HG03095 (cell line): ENCODE measurements around the gene FAM20A.

Experiments used
- ATAC-seq: cut with Tn5 transposase; IDR thresholded peaks from one replicate; pipeline ENCODE4 v1.9.1; 2021; ENCODE audit warnings: moderate library complexity; ENCODE audit not compliant: unreplicated experiment

FAM20A gene

GRCh38 chr17:68600931-68601564, at the start of gene FAM20A:
FAM20A (minus strand) TSS chr17:68601367; CDS start chr17:68600666, 701 bp downstream.
- ATAC-seq = no peak

- ATAC-seq = no peak
Measured at GRCh38 chr17:68649324-68649723, 48.2 kb upstream of the FAM20A start.

DNA sequence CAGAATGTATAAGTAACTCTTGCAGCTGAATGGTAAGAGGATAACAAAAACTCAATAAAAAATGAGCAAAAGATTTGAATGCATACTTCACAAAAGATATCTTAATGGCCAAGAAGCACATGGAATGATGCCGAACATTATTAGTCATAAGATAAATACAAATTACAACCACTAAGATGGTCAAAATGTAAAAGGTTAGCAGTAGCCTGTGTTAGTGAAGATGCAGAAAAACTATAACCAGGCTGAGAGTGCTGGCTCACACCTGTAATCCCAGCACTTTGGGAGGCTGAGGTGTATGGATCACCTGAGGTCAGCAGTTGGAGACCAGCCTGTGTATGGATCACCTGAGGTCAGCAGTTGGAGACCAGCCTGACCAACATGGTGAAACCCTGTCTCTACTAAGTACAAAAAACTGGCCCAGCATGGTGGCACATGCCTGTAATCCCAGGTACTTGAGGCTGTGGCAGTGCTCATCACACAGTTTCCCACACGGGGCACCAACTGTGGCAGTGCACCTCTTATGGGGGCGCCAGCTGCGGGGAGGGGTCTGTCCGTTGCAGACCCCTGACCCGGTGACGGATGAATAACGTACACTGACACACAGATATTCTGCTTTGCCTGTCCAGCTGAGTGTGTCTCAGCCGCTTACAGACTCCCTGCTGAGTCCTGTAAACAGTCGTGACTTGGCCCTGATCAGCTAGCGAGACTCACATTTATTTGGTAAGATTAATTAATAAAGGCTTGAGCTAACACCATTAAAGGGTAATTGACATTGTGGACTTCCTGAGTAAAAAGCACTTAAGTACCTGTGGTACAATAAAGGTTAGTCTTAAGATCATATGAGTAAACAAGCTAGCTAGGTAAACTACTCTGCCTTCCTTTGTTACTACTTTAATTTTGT, 45.7 kb upstream of the FAM20A start:
- ATAC-seq = no peak

- ATAC-seq = no peak
Measured at GRCh38 chr17:68642118-68642412, 40.9 kb upstream of the FAM20A start.

DNA sequence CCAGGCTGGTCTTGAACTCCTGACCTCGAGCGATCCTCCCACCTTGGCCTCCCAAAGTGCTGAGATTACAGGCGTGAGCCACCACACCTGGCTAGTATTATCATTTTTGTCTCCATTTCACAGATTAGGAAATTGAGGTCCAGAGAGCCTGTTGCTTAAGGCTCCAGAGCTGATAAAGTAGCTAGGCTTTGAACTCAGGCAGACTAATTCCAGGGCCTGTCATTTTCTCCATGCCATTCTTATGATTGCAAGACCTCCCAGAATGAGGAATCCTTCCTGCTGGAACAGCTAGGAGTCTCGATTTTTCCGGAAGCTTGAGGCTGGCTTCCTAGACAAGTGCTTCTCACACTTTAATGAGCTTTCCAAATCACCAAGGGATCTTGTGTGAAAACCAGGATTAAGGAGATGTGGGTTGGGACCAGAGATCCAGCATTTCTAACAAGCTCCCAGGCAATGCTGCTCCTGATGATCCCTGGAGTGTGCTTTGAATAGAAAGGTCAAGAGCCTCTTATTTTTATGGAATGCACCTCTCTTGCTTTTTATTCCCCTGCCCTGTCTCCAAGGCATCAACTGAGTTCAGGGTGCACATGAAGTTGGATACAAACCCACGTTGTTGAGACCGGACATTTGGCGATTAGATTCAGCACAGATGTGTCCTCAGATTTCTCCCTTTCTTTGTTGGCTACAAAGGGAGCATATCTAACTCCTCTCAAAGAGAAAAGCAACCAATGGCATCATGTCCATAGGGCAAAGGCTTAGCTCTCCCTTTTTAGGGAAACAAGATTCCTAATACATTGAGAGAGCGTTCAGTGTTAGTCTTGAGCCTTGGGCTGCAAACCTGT, 40.3 kb upstream of the FAM20A start:
- ATAC-seq = no peak

DNA sequence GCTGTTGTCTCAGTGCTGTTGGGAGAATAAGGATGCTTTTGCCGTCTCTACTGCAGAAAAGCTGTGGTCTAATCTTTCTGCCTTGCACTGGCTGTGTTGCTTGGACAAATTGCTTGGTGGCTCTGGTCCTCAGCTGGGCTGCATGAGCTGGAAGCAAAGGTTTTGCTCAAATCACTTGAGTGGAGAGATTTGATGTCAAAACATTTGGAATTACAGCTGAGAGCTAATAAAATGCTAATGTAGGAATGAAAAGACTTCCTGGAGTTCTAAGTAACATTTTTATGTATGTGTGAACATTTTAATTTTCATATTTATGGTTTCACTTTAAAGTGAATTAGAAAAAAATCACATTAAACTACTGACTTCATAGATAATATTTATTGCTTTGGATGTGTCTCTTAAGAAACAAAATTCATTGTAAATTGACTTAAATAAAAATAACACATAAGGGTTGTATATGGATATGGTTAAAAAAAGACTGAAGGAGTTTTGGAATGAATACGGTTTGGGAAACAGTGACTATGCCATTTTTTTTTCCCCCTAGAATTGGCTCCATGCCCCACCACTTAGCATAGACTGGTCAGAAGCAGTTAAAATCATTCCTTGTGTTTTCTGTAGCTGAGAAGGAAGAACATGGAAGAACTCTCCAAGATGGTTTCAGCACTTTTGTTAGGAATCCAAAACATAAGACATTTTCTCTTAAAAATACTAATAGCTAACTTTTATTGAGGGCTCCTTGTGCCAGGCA, 39.2 kb upstream of the FAM20A start:
- no peak for ATAC-seq

GRCh38 chr17:68634345-68634876, 33.2 kb upstream of the FAM20A start:
- ATAC-seq = no peak

DNA sequence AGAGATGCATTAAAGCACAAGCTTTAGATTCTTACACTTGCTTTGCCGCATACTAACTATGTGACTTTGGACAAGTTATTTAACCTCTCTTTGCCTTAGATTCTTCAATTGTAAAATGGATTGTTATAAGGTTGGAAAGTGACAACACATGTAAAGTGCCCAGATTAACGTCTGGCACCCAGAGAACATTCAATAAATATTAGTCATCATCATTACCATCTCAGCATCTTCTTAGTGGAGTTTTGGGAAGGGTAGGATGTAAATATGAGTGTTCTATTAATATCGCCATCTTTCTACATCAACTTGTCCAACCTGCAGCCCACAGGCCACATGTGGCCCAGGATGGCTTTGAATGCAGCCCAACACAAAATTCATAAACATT, 27.4 kb upstream of the FAM20A start:
- ATAC-seq = no peak

GRCh38 chr17:68627956-68628575, 26.9 kb upstream of the FAM20A start:
- ATAC-seq = no peak

- no peak for ATAC-seq
Measured at GRCh38 chr17:68624381-68624780, 23.2 kb upstream of the FAM20A start.

DNA sequence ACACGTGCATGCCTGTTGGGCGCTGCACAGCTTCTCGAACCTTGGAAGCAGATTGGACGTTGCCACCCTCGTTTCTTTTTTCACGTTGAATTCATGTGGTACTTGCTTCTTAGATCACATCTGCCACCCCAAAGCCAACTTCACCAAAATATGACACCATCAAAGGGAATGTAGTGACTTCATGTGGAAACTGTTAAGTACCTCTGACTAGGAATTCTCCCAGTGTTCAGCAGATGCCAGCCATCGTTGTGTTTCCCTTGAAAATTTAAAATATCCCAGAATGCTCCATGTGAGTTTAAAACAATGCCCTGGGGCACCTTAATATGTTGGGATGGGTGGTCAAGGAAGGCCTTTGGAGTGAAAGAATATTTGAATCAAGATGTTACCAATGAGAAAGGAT, 22.6 kb upstream of the FAM20A start:
- ATAC-seq = no peak

- no peak for ATAC-seq
Measured at GRCh38 chr17:68622423-68622822, 21.3 kb upstream of the FAM20A start.

DNA sequence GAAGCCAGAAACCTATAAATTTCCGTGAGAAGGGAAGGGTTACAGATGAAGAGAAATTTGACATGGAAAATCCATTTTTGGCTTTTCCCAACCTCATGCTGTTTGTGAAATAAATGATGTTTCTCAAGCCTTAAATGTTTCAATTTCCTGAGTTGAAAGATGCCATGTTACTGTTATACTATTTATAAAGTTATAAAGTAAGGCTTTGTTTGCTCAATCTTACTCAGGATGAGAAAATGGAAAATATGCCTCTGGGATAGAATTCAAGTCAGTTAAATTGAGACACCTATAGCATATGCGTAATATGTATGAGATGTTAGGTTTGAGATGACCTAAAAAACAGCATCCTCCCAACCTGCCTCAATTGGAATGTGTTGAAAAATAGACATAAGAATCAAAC, 19.9 kb upstream of the FAM20A start:
- no peak for ATAC-seq

GRCh38 chr17:68616334-68616733, 15.2 kb upstream of the FAM20A start:
- no peak for ATAC-seq

GRCh38 chr17:68614718-68615117, 13.6 kb upstream of the FAM20A start:
- ATAC-seq = no peak

DNA sequence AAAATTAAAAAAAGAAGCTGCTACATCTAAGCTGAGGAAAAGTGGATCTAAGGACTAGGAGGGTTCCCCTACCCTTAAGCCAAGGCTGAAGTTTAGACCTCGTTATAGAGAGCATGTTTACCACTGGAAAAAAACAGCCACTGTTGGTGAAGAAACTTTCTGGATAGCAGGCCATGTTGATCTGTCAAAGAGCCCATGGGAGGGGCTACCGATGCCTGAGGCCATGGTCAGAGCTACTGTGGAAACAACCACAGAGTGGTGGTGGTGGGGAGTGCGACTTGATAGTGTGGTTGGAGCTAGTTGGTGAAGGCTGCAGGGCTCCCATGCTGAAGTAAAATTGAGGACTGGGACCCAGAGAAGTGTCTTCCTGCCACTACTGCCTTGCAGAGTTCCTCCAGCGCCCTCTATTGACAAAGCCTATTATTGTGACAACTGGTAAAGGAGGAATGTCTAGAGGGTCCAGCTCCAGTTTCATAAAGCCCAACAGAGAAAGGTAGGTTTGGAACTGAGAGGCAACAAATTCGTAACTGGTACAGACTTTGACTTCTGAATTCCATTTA, 12.7 kb upstream of the FAM20A start:
- ATAC-seq = no peak

DNA sequence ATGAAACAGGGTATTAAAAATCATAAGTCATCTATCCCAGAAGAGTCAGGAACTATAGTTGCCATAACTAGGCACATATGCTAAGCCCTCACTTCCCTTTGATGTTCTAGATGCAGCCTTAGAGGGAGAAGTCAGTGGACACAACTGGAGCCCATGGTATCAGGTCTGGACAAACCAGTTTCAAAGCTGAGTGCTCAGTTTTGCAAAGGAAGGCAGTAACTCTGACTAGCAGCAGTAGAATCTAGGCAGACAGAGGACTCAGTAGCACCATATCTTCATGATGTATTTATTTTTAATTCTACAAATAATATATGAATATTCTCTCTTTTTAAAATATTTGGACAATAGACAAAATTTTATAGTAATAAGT, 11.7 kb upstream of the FAM20A start:
- no peak for ATAC-seq

- no peak for ATAC-seq
Measured at GRCh38 chr17:68612209-68612922, 11.2 kb upstream of the FAM20A start.
